Right cardiac atrium (tissue), 5 donors: ENCODE results near the gene SLC8A3. TPM values are rescaled to one million over a fixed set of nuclear protein-coding genes. Genes with fewer than 3 reads are reported as not detected.
A peak's percentile ranks its signal among the peaks of the same experiment; 100 is the strongest.

Experiments
- ATAC-seq, 2 donors: fragments of 200-7000 bp; cut with Tn5 transposase; one replicate each; pipeline versions ENCODE4 v1.8.0 to v1.9.1; 2020; ENCODE audit warnings: moderate library complexity in 2 of 2, mild to moderate bottlenecking in 1 of 2
- DNase-seq, 3 donors: peaks; one replicate each; pipeline ENCODE4 v3.0.0-alpha.2; 2020
- H3K27ac ChIP-seq: one replicate; pipeline ENCODE4 v1.5.1; 2013; ENCODE audit warnings: mild to moderate bottlenecking, low read length, control low read depth, moderate library complexity
- H3K27me3 ChIP-seq: one replicate; pipeline ENCODE4 v1.6.1; 2013; ENCODE audit not compliant: control insufficient read depth, insufficient read depth
- H3K4me1 ChIP-seq: one replicate; pipeline ENCODE4 v1.6.1; 2013; ENCODE audit warnings: low read length; ENCODE audit not compliant: control insufficient read depth, insufficient read depth
- H3K4me3 ChIP-seq: one replicate; pipeline ENCODE4 v1.5.1; 2013; ENCODE audit warnings: low read length, control low read depth
- H3K9me3 ChIP-seq: one replicate; pipeline ENCODE4 v1.6.1; 2013; ENCODE audit warnings: low read length; ENCODE audit not compliant: control insufficient read depth
- WGBS: extraction: QIAGEN DNeasy Blood & Tissue Kit; methylation state at CpG from one replicate; pipeline ENCODE4 v1.1.7; 2013; 5-methylcytosine and 5-hydroxymethylcytosine counted together
- intact Hi-C, 4 donors: fragments of 100-400 bp; cut with DNase I; formaldehyde crosslinking; loops; one replicate each; pipeline versions ENCODE4 v1.11.0 to v1.14.0; 2022 to 2023
- polyA plus RNA-seq: library from polyadenylated mRNA; stranded (reverse); fragments of 200-250 nt; gene quantifications from one replicate; pipeline ENCODE4 v1.2.3, GENCODE V29; 2013
- total RNA-seq, 4 donors: library from RNA; stranded (reverse); fragmentation: NEBNext Ultra II Directional; extraction: Animal tissue kit (Norgen Biotek cat#: 25700); gene quantifications; one replicate each; pipeline ENCODE4 v1.2.1, GENCODE V29; 2021
- donor health status: healthy with polysubstance abuse.
- donor health status: DM: no; HTN: yes; CAD: no.
- donor health status: DM: no; HTN: no; CAD: no.
- donor health status: DM: no; HTN: yes; CAD: no; lungs with severe emphysema.
- donor health status: DM: yes; HTN: yes; CAD: no.

Gene SLC8A3
- total and polyA plus RNA-seq, 5 donors, result 0.06 to 0.28 (median 0.08) TPM; not detected in 1

- no peaks in the 10 kb centered on the region for H3K27me3 ChIP-seq
- ATAC-seq, result no peak
- H3K9me3 ChIP-seq, result no peaks in the 10 kb centered on the region
- intact Hi-C loops, result no loop called here
- no peak overlapping the region for H3K27ac ChIP-seq
- 90% methylated on average over 15 of the region's 15 CpGs for WGBS
- H3K4me1 ChIP-seq, result no peaks in the 10 kb centered on the region
- DNase-seq, result no peak
- no peak overlapping the region for H3K4me3 ChIP-seq
These were observed 165.8 kb downstream of the SLC8A3 start for GRCh38 chr14:70022771-70023445.

DNA sequence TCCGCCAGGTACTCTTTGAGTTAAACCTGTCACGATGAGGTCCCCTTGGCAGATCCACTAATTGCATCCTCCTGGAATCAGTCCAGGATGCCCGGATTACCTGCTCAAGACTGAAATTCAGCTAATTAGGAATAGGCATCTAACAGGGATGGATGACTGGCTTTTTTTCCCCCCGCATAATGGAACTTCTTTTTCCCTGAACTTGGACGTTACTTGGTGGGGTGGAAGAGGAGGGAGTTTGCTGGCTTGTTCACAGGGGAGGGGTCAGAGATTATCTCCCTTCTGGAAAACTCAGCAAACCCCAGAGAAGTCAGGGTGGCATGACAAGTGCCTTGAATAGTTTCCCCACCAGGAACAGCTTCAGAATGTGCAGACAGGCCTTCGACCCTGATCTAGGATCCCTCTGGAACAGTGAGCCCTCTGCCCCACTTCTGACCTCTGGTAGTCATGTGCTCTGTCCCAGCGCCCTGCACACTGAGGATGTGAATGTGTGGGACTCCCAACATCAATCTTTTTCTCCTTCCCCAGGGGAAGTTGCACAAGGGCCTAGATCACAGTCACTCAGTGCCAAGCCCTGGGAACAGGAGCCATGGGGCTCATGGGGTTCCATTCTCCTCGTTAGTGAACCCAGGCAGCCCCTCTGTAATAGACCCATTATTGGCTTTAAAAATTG, 167.1 kb downstream of the SLC8A3 start:
- intact Hi-C loops, result no loop called here
- no peak for ATAC-seq

GRCh38 chr14:70020352-70021170, 168.2 kb downstream of the SLC8A3 start:
- Histone ChIP-seq H3K9me3 (no peaks in the 10 kb centered on the region), H3K4me1 (no peaks in the 10 kb centered on the region), H3K4me3 (no peak overlapping the region), H3K27ac (no peak overlapping the region), H3K27me3 (no peaks in the 10 kb centered on the region)
- WGBS, result 48% methylated on average over 8 of the region's 8 CpGs
- intact Hi-C loops, result no loop called here
- ATAC-seq, result peak; percentile 44 to 87
- peak in 2 of 3 donors; percentile 61 to 63 for DNase-seq

More for the DNA sequence above, 167.1 kb downstream of the SLC8A3 start:
- Histone ChIP-seq H3K4me1 (no peaks in the 10 kb centered on the region), H3K9me3 (no peaks in the 10 kb centered on the region), H3K4me3 (no peak overlapping the region), H3K27ac (no peak overlapping the region), H3K27me3 (no peaks in the 10 kb centered on the region)
- WGBS, result 73% methylated on average over 8 of the region's 8 CpGs
- no peak for DNase-seq

DNA sequence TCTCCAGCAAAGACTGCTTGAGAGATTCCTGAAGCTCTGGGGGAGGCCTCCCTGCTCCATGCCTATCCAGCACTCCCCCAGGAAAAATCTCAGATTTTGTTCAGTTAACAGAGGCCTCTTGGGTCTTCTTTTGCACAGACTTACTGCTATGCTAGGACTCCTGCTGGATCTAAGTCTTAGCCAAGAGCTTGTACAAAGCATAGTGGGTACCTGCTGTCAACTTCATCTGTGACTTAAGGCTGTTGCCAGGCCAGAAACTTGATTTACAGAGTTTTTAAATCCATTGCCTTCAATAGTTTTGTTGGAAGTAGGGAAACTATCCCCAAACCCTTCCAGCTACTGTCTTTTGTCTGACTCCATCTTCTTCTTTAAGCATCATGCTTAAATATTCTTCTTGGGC, 169.1 kb downstream of the SLC8A3 start:
- no peak for ATAC-seq
- DNase-seq, result no peak

DNA sequence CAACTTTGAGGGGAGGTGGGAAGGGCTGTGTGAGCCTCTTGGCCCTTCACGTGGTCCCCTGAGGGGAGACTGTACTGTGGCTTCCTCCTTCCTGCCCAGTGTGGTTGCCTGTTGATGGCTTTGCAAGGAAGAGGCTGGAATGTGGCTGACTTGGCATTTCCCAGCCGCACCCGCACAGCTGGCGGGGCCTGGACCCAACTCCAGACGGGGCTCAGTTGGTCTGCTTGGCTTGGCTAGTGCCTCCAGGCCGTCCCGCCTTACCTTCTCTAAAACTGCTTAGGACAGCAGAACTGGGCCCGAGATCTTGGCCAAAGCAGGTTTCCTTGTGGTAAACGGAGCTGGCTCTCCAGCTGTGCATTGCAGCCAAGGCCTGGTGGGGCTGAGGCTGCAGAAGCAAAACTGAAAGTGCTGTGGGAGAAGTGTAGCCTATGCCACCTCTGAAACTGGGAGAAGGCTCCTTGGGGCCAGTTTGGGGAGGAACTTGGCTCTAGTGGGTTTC, 170.0 kb downstream of the SLC8A3 start:
- H3K9me3 ChIP-seq, result no peaks in the 10 kb centered on the region
- H3K4me3 ChIP-seq, result no peak overlapping the region
- H3K4me1 ChIP-seq, result no peaks in the 10 kb centered on the region
- WGBS, result 36% methylated on average over 9 of the region's 9 CpGs
- no peak overlapping the region for H3K27ac ChIP-seq
- no peaks in the 10 kb centered on the region for H3K27me3 ChIP-seq
- ATAC-seq (peak; percentile 73 to 80), DNase-seq (peak; percentile 47 to 80 (median 79))
- intact Hi-C loops, result loop anchor here in 2 of 4 donors (10.0 kb wide), 1 partner anchor 144 kb away; the partner anchor contains the start of gene SMOC1 (in 2 of the 2)

More for the DNA sequence above, 169.1 kb downstream of the SLC8A3 start:
- Histone ChIP-seq H3K27ac (no peak overlapping the region), H3K4me3 (no peak overlapping the region), H3K27me3 (no peaks in the 10 kb centered on the region), H3K4me1 (no peaks in the 10 kb centered on the region), H3K9me3 (no peaks in the 10 kb centered on the region)
- intact Hi-C loops, result loop anchor here in 2 of 4 donors (10.0 kb wide), 1 partner anchor 145 kb away; the partner anchor contains the start of gene SMOC1 (in 2 of the 2)

GRCh38 chr14:70018230-70018629, 170.5 kb downstream of the SLC8A3 start:
- Histone ChIP-seq H3K4me3 (no peak overlapping the region), H3K4me1 (no peaks in the 10 kb centered on the region), H3K27ac (no peak overlapping the region), H3K9me3 (no peaks in the 10 kb centered on the region), H3K27me3 (no peaks in the 10 kb centered on the region)
- WGBS, result 53% methylated on average over 2 of the region's 2 CpGs
- DNase-seq (no peak), ATAC-seq (no peak)
- intact Hi-C loops, result loop anchor here in 2 of 4 donors (10.0 kb wide), 1 partner anchor 143 kb away; the partner anchor contains the start of gene SMOC1 (in 2 of the 2)

GRCh38 chr14:70014406-70015095, 174.2 kb downstream of the SLC8A3 start:
- Histone ChIP-seq H3K4me1 (no peaks in the 10 kb centered on the region), H3K4me3 (no peak overlapping the region), H3K9me3 (no peaks in the 10 kb centered on the region), H3K27me3 (no peaks in the 10 kb centered on the region), H3K27ac (no peak overlapping the region)
- DNase-seq (no peak), ATAC-seq (no peak)
- intact Hi-C loops, result loop anchor here in 2 of 4 donors (10.0 kb wide), 1 partner anchor 140 kb away; the partner anchor contains the start of gene SMOC1 (in 2 of the 2)
- 78% methylated on average over 7 of the region's 7 CpGs for WGBS

DNA sequence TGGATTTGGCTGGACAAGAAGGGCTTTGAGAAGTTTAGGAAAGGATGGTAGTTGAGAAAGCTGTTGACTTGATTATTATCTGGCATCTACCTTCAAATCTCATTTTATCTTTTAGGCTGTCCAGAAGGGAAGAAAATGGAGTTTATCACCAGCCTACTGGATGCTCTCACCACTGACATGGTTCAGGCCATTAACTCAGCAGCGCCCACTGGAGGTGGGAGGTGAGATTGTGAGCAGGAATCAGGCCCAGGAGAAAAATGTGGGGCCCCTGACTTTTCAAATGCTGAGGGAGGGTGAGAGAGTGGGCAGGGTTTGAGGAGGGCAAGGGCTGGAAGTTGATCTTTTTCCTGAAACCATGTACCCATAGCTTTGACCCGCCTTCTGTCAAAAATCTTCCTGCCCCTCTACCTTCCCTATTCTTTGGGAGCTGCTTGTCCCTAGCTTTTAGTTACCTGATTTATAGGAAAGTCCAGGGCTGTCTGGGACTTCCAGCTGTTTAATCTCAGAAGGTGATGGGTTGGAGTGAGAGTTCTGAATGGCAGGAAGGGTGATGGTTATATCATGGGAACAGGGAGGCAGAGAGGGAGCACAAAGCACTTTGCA, 175.4 kb downstream of the SLC8A3 start:
- intact Hi-C loops, result loop anchor here in 2 of 4 donors (10.0 kb wide), 1 partner anchor 139 kb away; the partner anchor contains the start of gene SMOC1 (in 2 of the 2)
- 56% methylated on average over 2 of the region's 2 CpGs for WGBS
- no peaks in the 10 kb centered on the region for H3K4me1 ChIP-seq
- H3K4me3 ChIP-seq, result no peak overlapping the region
- no peak overlapping the region for H3K27ac ChIP-seq
- DNase-seq (peak in 1 of 3 donors; percentile 61), ATAC-seq (no peak)
- H3K27me3 ChIP-seq, result no peaks in the 10 kb centered on the region
- no peaks in the 10 kb centered on the region for H3K9me3 ChIP-seq

- no peak overlapping the region for H3K27ac ChIP-seq
- no peaks in the 10 kb centered on the region for H3K9me3 ChIP-seq
- H3K27me3 ChIP-seq, result no peaks in the 10 kb centered on the region
- WGBS, result 57% methylated on average over 7 of the region's 7 CpGs
- intact Hi-C loops, result loop anchor here in 2 of 4 donors (10.0 kb wide), 1 partner anchor 137 kb away; the partner anchor contains the start of gene SMOC1 (in 2 of the 2)
- no peaks in the 10 kb centered on the region for H3K4me1 ChIP-seq
- no peak for DNase-seq
- ATAC-seq, result peak in 1 of 2 donors; percentile 90
- no peak overlapping the region for H3K4me3 ChIP-seq
These were observed 177.0 kb downstream of the SLC8A3 start for GRCh38 chr14:70011708-70012107.

- no peak for DNase-seq
- no peaks in the 10 kb centered on the region for H3K4me1 ChIP-seq
- H3K4me3 ChIP-seq, result no peak overlapping the region
- intact Hi-C loops, result loop anchor here in 2 of 4 donors (10.0 kb wide), 1 partner anchor 136 kb away; the partner anchor contains the start of gene SMOC1 (in 2 of the 2)
- no peaks in the 10 kb centered on the region for H3K9me3 ChIP-seq
- H3K27me3 ChIP-seq, result no peaks in the 10 kb centered on the region
- 73% methylated on average over 6 of the region's 6 CpGs for WGBS
- no peak overlapping the region for H3K27ac ChIP-seq
- no peak for ATAC-seq
These were observed 177.7 kb downstream of the SLC8A3 start for GRCh38 chr14:70011098-70011497.
